Right lobe of liver (tissue), 4 donors: ENCODE results near the gene SCN4B.

Experiments
- POLR2A ChIP-seq: fragments of 450-650 bp; IDR thresholded peaks from one replicate; pipeline ENCODE4 v1.6.1; 2017; ENCODE audit warnings: antibody characterized with exemption, mild to moderate bottlenecking
- TF ChIP-seq, protein P1 (sequence below), 4 donors: fragments of 200-600 bp in 3 of 4; fragments of 450-650 bp in 1 of 4; IDR thresholded peaks; one replicate each; pipeline versions ENCODE4 v1.5.1 to v1.8.0; 2016 to 2022; ENCODE audit warnings: antibody characterized with exemption in 4 of 4, mild to moderate bottlenecking in 2 of 4
- donor health status: DM: no; HTN: no; CAD: no.
- donor health status: DM: no; HTN: no; CAD: no.
- donor health status: DM: no; HTN: yes; CAD: no.

DNA sequence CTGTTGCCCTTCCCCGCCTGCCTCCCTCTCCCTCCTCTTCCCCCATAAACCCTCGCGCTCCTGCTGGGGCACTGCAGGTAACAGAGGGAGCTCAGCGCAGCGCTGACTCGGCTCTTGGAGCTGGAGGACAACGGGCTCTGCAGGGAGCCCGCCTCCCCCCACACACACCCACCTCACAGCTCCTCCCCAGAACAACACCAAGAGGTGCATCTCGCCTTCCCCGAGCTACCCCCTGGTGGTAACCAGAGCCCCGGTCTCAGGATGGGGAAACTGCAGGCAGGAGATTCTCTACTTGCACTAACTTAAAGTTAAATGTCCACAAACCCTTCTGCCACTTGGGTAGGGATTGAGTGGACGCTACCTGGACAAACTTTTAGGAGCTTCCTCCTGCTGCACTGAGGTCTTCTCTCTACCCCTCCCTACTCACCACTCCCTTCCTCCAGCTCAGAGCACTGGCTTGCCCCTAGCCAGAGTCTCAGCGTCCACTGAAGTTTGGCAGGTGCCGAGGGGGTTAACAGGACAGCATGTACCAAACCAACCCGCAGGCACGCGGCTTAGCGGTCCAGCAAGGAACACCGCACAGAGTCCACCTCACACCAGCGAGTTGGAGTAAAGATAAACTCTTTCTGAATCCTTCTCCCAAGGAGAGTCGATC lies 4.0 kb upstream of the SCN4B start:
- TF ChIP-seq, protein P1, sequence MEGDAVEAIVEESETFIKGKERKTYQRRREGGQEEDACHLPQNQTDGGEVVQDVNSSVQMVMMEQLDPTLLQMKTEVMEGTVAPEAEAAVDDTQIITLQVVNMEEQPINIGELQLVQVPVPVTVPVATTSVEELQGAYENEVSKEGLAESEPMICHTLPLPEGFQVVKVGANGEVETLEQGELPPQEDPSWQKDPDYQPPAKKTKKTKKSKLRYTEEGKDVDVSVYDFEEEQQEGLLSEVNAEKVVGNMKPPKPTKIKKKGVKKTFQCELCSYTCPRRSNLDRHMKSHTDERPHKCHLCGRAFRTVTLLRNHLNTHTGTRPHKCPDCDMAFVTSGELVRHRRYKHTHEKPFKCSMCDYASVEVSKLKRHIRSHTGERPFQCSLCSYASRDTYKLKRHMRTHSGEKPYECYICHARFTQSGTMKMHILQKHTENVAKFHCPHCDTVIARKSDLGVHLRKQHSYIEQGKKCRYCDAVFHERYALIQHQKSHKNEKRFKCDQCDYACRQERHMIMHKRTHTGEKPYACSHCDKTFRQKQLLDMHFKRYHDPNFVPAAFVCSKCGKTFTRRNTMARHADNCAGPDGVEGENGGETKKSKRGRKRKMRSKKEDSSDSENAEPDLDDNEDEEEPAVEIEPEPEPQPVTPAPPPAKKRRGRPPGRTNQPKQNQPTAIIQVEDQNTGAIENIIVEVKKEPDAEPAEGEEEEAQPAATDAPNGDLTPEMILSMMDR (IDR thresholded peaks at IDR 0.05), result no peak
- TF ChIP-seq POLR2A, result no peak
